ENCODE measurements around the gene ZNRF3. TPM values are rescaled to one million over a fixed set of nuclear protein-coding genes. Genes with fewer than 3 reads are reported as not detected.

The ZNRF3 gene
- total RNA-seq, 1 experiment from 2014 or later, result 8.1 TPM

- Histone ChIP-seq H3K36me3 (ENCODE audit: low read depth, low read length) (no peaks in the 10 kb centered on the region), H2AFZ (ENCODE audit: low read length) (no peak overlapping the region), H3F3A (ENCODE audit: low read length, unreplicated experiment) (no peaks in the 10 kb centered on the region), H3K4me1 (ENCODE audit: insufficient read depth, low read length) (no peaks in the 10 kb centered on the region), H3K9ac (ENCODE audit: low read length) (no peak overlapping the region), H3K27ac (ENCODE audit: low read length) (no peak overlapping the region), H3K4me3 (ENCODE audit: low read length) (no peak overlapping the region), H3K27me3 (ENCODE audit: low read length) (no peaks in the 10 kb centered on the region), H4K20me1 (ENCODE audit: low read length) (no peaks in the 10 kb centered on the region), H3K9me2 (replicated peaks; ENCODE audit: low read length) (no peaks in the 10 kb centered on the region), H3K4me2 (ENCODE audit: low read length) (no peak overlapping the region), H3K79me2 (ENCODE audit: low read length) (no peaks in the 10 kb centered on the region), H3K9me3 (ENCODE audit: low read length) (no peaks in the 10 kb centered on the region)
- TF ChIP-seq EZH2 (IDR thresholded peaks at IDR 0.05; ENCODE audit: low read length, unreplicated experiment), result no peak
- TF ChIP-seq CTCF (conservative IDR thresholded peaks at IDR 0.05; ENCODE audit: low read depth, low read length), result no peak
- TF ChIP-seq EZH2phosphoT487 (IDR thresholded peaks at IDR 0.05; ENCODE audit: borderline replicate concordance, low read length), result no peak
- CTCF ChIA-PET, result no interaction called here
- DNase-seq, result no peak
- intact Hi-C loops (cut with micrococcal nuclease), result no loop called here
- POLR2A ChIA-PET (ENCODE audit: unreplicated experiment), result no interaction called here
- ATAC-seq, result no peak
- no TSS peak for BruUV-seq (replicated peaks)
These were observed 138.9 kb downstream of the ZNRF3 start for GRCh38 chr22:29022101-29022817.

- no TSS peak for BruUV-seq (replicated peaks)
- Histone ChIP-seq H3K9me2 (replicated peaks; ENCODE audit: low read length) (no peaks in the 10 kb centered on the region), H3K9me3 (ENCODE audit: low read length) (no peaks in the 10 kb centered on the region), H2AFZ (ENCODE audit: low read length) (no peak overlapping the region), H3K4me1 (ENCODE audit: insufficient read depth, low read length) (no peaks in the 10 kb centered on the region), H3F3A (ENCODE audit: low read length, unreplicated experiment) (no peaks in the 10 kb centered on the region), H3K36me3 (ENCODE audit: low read depth, low read length) (no peaks in the 10 kb centered on the region), H3K27me3 (ENCODE audit: low read length) (no peaks in the 10 kb centered on the region), H4K20me1 (ENCODE audit: low read length) (no peaks in the 10 kb centered on the region), H3K27ac (ENCODE audit: low read length) (no peak overlapping the region), H3K9ac (ENCODE audit: low read length) (no peak overlapping the region), H3K4me2 (ENCODE audit: low read length) (no peak overlapping the region), H3K79me2 (ENCODE audit: low read length) (no peaks in the 10 kb centered on the region), H3K4me3 (ENCODE audit: low read length) (no peak overlapping the region)
- DNase-seq, result no peak
- intact Hi-C loops (cut with micrococcal nuclease), result no loop called here
- CTCF ChIA-PET, result no interaction called here
- no peak for ATAC-seq
- POLR2A ChIA-PET (ENCODE audit: unreplicated experiment), result no interaction called here
- TF ChIP-seq EZH2 (IDR thresholded peaks at IDR 0.05; ENCODE audit: low read length, unreplicated experiment), result no peak
- no peak for TF ChIP-seq EZH2phosphoT487 (IDR thresholded peaks at IDR 0.05; ENCODE audit: borderline replicate concordance, low read length)
- TF ChIP-seq CTCF (conservative IDR thresholded peaks at IDR 0.05; ENCODE audit: low read depth, low read length), result no peak
These were observed 139.9 kb downstream of the ZNRF3 start for GRCh38 chr22:29023172-29023796.

DNA sequence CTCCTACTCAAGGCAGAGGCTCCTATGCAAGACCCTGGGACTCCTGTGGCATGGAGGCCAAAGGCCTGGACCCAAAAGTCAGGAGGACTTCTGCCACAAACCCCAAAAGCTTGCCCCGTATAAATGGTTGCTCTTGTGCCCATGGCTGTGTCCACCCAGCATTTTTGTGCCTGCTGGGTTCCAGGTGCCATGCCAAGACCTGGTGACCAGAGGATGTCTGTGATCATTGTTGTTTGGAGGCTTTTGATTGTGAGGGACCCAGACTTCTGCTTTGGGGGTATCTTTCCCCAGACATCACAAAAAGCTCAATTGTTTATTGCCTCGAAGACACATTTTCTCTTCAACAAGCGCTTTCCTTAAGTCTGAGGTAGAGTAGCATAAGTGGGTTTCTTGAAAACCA is 143.2 kb downstream of the ZNRF3 start:
- no peak overlapping the region for H3K9ac ChIP-seq (ENCODE audit: low read length)
- H3K9me2 ChIP-seq (replicated peaks; ENCODE audit: low read length), result no peaks in the 10 kb centered on the region
- H3F3A ChIP-seq (ENCODE audit: low read length, unreplicated experiment), result peaks cover 4% of the 10 kb centered on the region
- TF ChIP-seq CTCF (conservative IDR thresholded peaks at IDR 0.05; ENCODE audit: low read depth, low read length) (no peak), EZH2 (IDR thresholded peaks at IDR 0.05; ENCODE audit: low read length, unreplicated experiment) (no peak), EZH2phosphoT487 (IDR thresholded peaks at IDR 0.05; ENCODE audit: borderline replicate concordance, low read length) (no peak)
- no peak overlapping the region for H3K27ac ChIP-seq (ENCODE audit: low read length)
- intact Hi-C loops (cut with micrococcal nuclease), result no loop called here
- ChIA-PET POLR2A (ENCODE audit: unreplicated experiment) (no interaction called here), CTCF (no interaction called here)
- H3K4me3 ChIP-seq (ENCODE audit: low read length), result no peak overlapping the region
- DNase-seq (no peak), ATAC-seq (no peak)
- H3K4me1 ChIP-seq (ENCODE audit: insufficient read depth, low read length), result peaks cover 17% of the 10 kb centered on the region
- H3K36me3 ChIP-seq (ENCODE audit: low read depth, low read length), result no peaks in the 10 kb centered on the region
- no peak overlapping the region for H2AFZ ChIP-seq (ENCODE audit: low read length)
- no peaks in the 10 kb centered on the region for H4K20me1 ChIP-seq (ENCODE audit: low read length)
- no TSS peak for BruUV-seq (replicated peaks)
- no peak overlapping the region for H3K4me2 ChIP-seq (ENCODE audit: low read length)
- no peaks in the 10 kb centered on the region for H3K27me3 ChIP-seq (ENCODE audit: low read length)
- no peaks in the 10 kb centered on the region for H3K9me3 ChIP-seq (ENCODE audit: low read length)
- no peaks in the 10 kb centered on the region for H3K79me2 ChIP-seq (ENCODE audit: low read length)
